Natural killer cell treated with Interleukin-12 subunit alpha and Interleukin-12 subunit beta and Interleukin-15 and Interleukin-18, amount 100 ng/mL, for 72 hours (primary cell): ENCODE measurements around the gene THPO. TPM values are rescaled to one million over a fixed set of nuclear protein-coding genes. Genes with fewer than 3 reads are reported as not detected.

Experiments used
- ATAC-seq, 2 donors: fragments of 150-1000 bp; cut with Tn5 transposase in 1 of 2; sonication (Bioruptor Pico), chemical (Tn5 transposase) in 1 of 2; 2 replicates each; pipeline ENCODE4 v1.10.0; 2021
- DNase-seq: peaks from one replicate; pipeline ENCODE4 v3.0.0; 2022; ENCODE audit warnings: low spot score
- H3K27ac Mint-ChIP-seq, 2 donors: 1 replicate in 1 of 2; 2 replicates in 1 of 2; pipeline ENCODE4 v1.8.0; 2022; ENCODE audit warnings: mixed read lengths in 2 of 2, mild to moderate bottlenecking in 1 of 2, moderate library complexity in 1 of 2
- H3K27me3 Mint-ChIP-seq, 2 donors: 1 replicate in 1 of 2; 2 replicates in 1 of 2; pipeline ENCODE4 v1.8.0; 2022; ENCODE audit warnings: mixed read lengths in 2 of 2
- H3K36me3 Mint-ChIP-seq: one replicate; pipeline ENCODE4 v1.8.0; 2022; ENCODE audit warnings: mixed read lengths
- H3K4me1 Mint-ChIP-seq, 2 donors: 1 replicate in 1 of 2; 2 replicates in 1 of 2; pipeline ENCODE4 v1.8.0; 2022; ENCODE audit warnings: low read depth in 2 of 2, mixed read lengths in 2 of 2, mild to moderate bottlenecking in 1 of 2
- H3K4me3 Mint-ChIP-seq: one replicate; pipeline ENCODE4 v1.8.0; 2022; ENCODE audit warnings: mixed read lengths
- H3K9me3 Mint-ChIP-seq: 2 replicates; pipeline ENCODE4 v1.8.0; 2022; ENCODE audit warnings: mixed read lengths
- total RNA-seq, 2 donors: library from RNA; stranded (reverse); gene quantifications; one replicate each; pipeline ENCODE4 v1.2.3, GENCODE V29; 2022

Gene THPO
- total RNA-seq, 2 donors from 2014 or later: not detected

GRCh38 chr3:184389935-184390528 lies 12.0 kb upstream of the THPO start:
- Mint-ChIP-seq H3K4me3 (no peak overlapping the region), H3K27ac (no peak overlapping the region), H3K9me3 (no peaks in the 10 kb centered on the region), H3K4me1 (no peaks in the 10 kb centered on the region), H3K36me3 (no peaks in the 10 kb centered on the region), H3K27me3 (peaks cover 12 to 16% of the 10 kb centered on the region in 2 donors)
- ATAC-seq: no peak
- no peak for DNase-seq

GRCh38 chr3:184389384-184389783 lies 11.4 kb upstream of the THPO start:
- ATAC-seq: no peak
- Mint-ChIP-seq H3K27me3 (peaks cover 12 to 19% of the 10 kb centered on the region in 2 donors), H3K27ac (no peak overlapping the region)

GRCh38 chr3:184388936-184389230 lies 10.9 kb upstream of the THPO start:
- Mint-ChIP-seq H3K36me3 (no peaks in the 10 kb centered on the region), H3K4me1 (no peaks in the 10 kb centered on the region), H3K4me3 (no peak overlapping the region), H3K27ac (no peak overlapping the region), H3K9me3 (no peaks in the 10 kb centered on the region), H3K27me3 (peaks cover 12 to 18% of the 10 kb centered on the region in 2 donors)
- no peak for DNase-seq
- no peak for ATAC-seq

More at GRCh38 chr3:184389384-184389783, 11.4 kb upstream of the THPO start:
- no peaks in the 10 kb centered on the region for H3K9me3 Mint-ChIP-seq
- no peak for DNase-seq
- no peak overlapping the region for H3K4me3 Mint-ChIP-seq
- H3K4me1 Mint-ChIP-seq: no peaks in the 10 kb centered on the region
- H3K36me3 Mint-ChIP-seq: no peaks in the 10 kb centered on the region

GRCh38 chr3:184388164-184388935 lies 10.3 kb upstream of the THPO start:
- no peak for ATAC-seq
- no peaks in the 10 kb centered on the region for H3K9me3 Mint-ChIP-seq
- no peak overlapping the region for H3K4me3 Mint-ChIP-seq
- no peaks in the 10 kb centered on the region for H3K36me3 Mint-ChIP-seq
- no peak for DNase-seq
- no peak overlapping the region for H3K27ac Mint-ChIP-seq
- peaks cover 12 to 15% of the 10 kb centered on the region in 2 donors for H3K27me3 Mint-ChIP-seq
- no peaks in the 10 kb centered on the region for H3K4me1 Mint-ChIP-seq

GRCh38 chr3:184387174-184387714 lies 9.2 kb upstream of the THPO start:
- peaks cover 12 to 19% of the 10 kb centered on the region in 2 donors for H3K27me3 Mint-ChIP-seq
- no peaks in the 10 kb centered on the region for H3K4me1 Mint-ChIP-seq

GRCh38 chr3:184386047-184386806 lies 8.2 kb upstream of the THPO start:
- Mint-ChIP-seq H3K27ac (no peak overlapping the region), H3K9me3 (no peaks in the 10 kb centered on the region), H3K36me3 (no peaks in the 10 kb centered on the region), H3K4me3 (no peak overlapping the region), H3K4me1 (no peaks in the 10 kb centered on the region), H3K27me3 (peaks cover 11 to 25% of the 10 kb centered on the region in 2 donors)
- DNase-seq (no peak), ATAC-seq (no peak)

More at GRCh38 chr3:184387174-184387714, 9.2 kb upstream of the THPO start:
- no peaks in the 10 kb centered on the region for H3K36me3 Mint-ChIP-seq
- ATAC-seq: no peak
- no peak overlapping the region for H3K27ac Mint-ChIP-seq
- no peak overlapping the region for H3K4me3 Mint-ChIP-seq
- H3K9me3 Mint-ChIP-seq: no peaks in the 10 kb centered on the region
- no peak for DNase-seq

GRCh38 chr3:184384856-184385422 lies 6.9 kb upstream of the THPO start:
- ATAC-seq: no peak
- Mint-ChIP-seq H3K4me1 (peaks cover 0 to 3% of the 10 kb centered on the region in 2 donors), H3K36me3 (no peaks in the 10 kb centered on the region), H3K27ac (no peak overlapping the region), H3K9me3 (no peaks in the 10 kb centered on the region), H3K4me3 (no peak overlapping the region), H3K27me3 (peaks cover 0 to 21% of the 10 kb centered on the region in 2 donors)
- no peak for DNase-seq

GRCh38 chr3:184384342-184384741 lies 6.3 kb upstream of the THPO start:
- no peak for DNase-seq
- Mint-ChIP-seq H3K4me3 (no peak overlapping the region), H3K9me3 (no peaks in the 10 kb centered on the region), H3K4me1 (peaks cover 0 to 4% of the 10 kb centered on the region in 2 donors), H3K27me3 (peaks cover 2 to 21% of the 10 kb centered on the region in 2 donors), H3K36me3 (no peaks in the 10 kb centered on the region), H3K27ac (no peak overlapping the region)
- ATAC-seq: no peak

GRCh38 chr3:184383033-184383740 lies 5.2 kb upstream of the THPO start:
- H3K4me3 Mint-ChIP-seq: no peak overlapping the region
- peaks cover 14 to 30% of the 10 kb centered on the region in 2 donors for H3K27me3 Mint-ChIP-seq
- no peak overlapping the region for H3K27ac Mint-ChIP-seq
- DNase-seq: no peak
- no peak for ATAC-seq
- H3K9me3 Mint-ChIP-seq: no peaks in the 10 kb centered on the region
- peaks cover 0 to 8% of the 10 kb centered on the region in 2 donors for H3K4me1 Mint-ChIP-seq
- H3K36me3 Mint-ChIP-seq: no peaks in the 10 kb centered on the region

- peaks cover 0 to 11% of the 10 kb centered on the region in 2 donors for H3K4me1 Mint-ChIP-seq
- ATAC-seq (no peak), DNase-seq (no peak)
- no peaks in the 10 kb centered on the region for H3K9me3 Mint-ChIP-seq
- H3K36me3 Mint-ChIP-seq: no peaks in the 10 kb centered on the region
- no peak overlapping the region for H3K27ac Mint-ChIP-seq
- H3K27me3 Mint-ChIP-seq: peaks cover 21 to 34% of the 10 kb centered on the region in 2 donors
- no peak overlapping the region for H3K4me3 Mint-ChIP-seq
These were observed 4.5 kb upstream of the THPO start for GRCh38 chr3:184382326-184383032.

GRCh38 chr3:184381261-184382224 lies 3.5 kb upstream of the THPO start:
- ATAC-seq (no peak), DNase-seq (no peak)
- Mint-ChIP-seq H3K36me3 (no peaks in the 10 kb centered on the region), H3K27me3 (peaks cover 30 to 41% of the 10 kb centered on the region in 2 donors), H3K4me3 (no peak overlapping the region), H3K4me1 (peaks cover 0 to 12% of the 10 kb centered on the region in 2 donors), H3K9me3 (no peaks in the 10 kb centered on the region), H3K27ac (no peak overlapping the region)
